ENCODE results near the gene NDUFB6.
"Not testable (repeated sequence)": the region's sequence is repeated elsewhere in the genome, so short reads cannot be mapped to it uniquely, and the experiment has no call there.

The NDUFB6 gene

GRCh38 chr9:32524558-32524891 lies 48.4 kb downstream of the NDUFB6 start:
- not testable (repeated sequence) for DNase-seq (ENCODE audit: low read depth)

- DNase-seq (ENCODE audit: low read depth) = no peak
These were observed 49.0 kb downstream of the NDUFB6 start for GRCh38 chr9:32523910-32524309.

- no peak for DNase-seq (ENCODE audit: low read depth)
These were observed 54.7 kb downstream of the NDUFB6 start for GRCh38 chr9:32518276-32518675.

- DNase-seq (ENCODE audit: low read depth) = no peak
These were observed 56.7 kb downstream of the NDUFB6 start for GRCh38 chr9:32516241-32516640.

- DNase-seq (ENCODE audit: low read depth) = no peak
These were observed 64.2 kb downstream of the NDUFB6 start for GRCh38 chr9:32508728-32509127.

GRCh38 chr9:32503008-32503407 lies 70.0 kb downstream of the NDUFB6 start:
- DNase-seq (ENCODE audit: low read depth) = no peak

All from T follicular helper cell (primary cell).